Duodenal mucosa (tissue), 2 donors: ENCODE measurements around the gene RBBP4.

ENCODE experiments used
- H3K27ac ChIP-seq: one replicate; pipeline ENCODE4 v1.7.0; 2013; ENCODE audit warnings: low read depth, low read length
- H3K27me3 ChIP-seq, 2 donors: one replicate each; pipeline ENCODE4 v1.7.0; 2013; ENCODE audit warnings: low read length in 2 of 2, control low read depth in 1 of 2; ENCODE audit not compliant: insufficient read depth in 2 of 2, control insufficient read depth in 1 of 2
- H3K36me3 ChIP-seq, 2 donors: one replicate each; pipeline ENCODE4 v1.7.0; 2013; ENCODE audit warnings: low read length in 2 of 2, control low read depth in 1 of 2; ENCODE audit not compliant: insufficient read depth in 2 of 2, control insufficient read depth in 1 of 2
- H3K4me1 ChIP-seq, 2 donors: one replicate each; pipeline ENCODE4 v1.7.0; 2013; ENCODE audit warnings: low read length in 2 of 2, control low read depth in 1 of 2; ENCODE audit not compliant: insufficient read depth in 2 of 2, control insufficient read depth in 1 of 2
- H3K4me3 ChIP-seq, 2 donors: one replicate each; pipeline ENCODE4 v1.7.0; 2013; ENCODE audit warnings: low read length in 2 of 2, low read depth in 1 of 2
- H3K9ac ChIP-seq, 2 donors: one replicate each; pipeline ENCODE4 v1.7.0; 2013; ENCODE audit warnings: low read length in 2 of 2, low read depth in 1 of 2
- H3K9me3 ChIP-seq, 2 donors: one replicate each; pipeline ENCODE4 v1.7.0; 2013; ENCODE audit warnings: low read length in 2 of 2, control low read depth in 1 of 2; ENCODE audit not compliant: control insufficient read depth in 1 of 2

The RBBP4 gene

DNA sequence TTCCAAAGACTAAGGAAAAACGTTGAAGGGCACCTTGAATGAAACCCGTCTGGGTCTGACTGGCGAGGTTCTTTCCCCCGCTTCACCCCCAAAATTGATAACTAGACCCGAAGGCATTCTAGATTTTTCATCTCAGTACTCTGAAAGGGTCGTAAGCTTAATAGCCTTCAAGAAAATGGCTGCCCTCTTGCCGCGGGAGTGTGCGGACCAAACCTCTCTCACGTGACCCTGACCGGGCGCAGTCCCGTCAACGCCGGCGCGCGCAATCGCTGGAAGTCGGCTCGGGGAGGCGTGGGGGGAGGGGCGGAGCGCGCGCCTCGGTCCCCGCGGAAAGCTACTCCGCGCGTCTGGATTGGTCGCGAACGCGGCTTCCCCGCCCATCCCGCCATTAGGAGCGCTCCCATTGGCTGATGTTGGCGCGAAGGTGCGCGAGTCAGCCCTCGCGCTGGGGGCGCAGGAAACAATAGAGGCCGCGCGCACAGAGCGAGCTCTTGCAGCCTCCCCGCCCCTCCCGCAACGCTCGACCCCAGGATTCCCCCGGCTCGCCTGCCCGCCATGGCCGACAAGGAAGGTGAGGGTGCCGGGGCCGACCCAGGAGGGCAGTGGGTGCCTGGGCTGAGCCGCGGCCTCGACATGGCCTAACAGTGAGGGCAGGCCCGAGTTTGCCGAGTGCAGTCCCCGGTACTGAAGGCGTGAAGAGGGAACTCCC lies at the start of gene RBBP4:
Gene RBBP4 (plus strand): TSS at position 457 of the 709 bp plus-strand sequence. CDS start 99 bp downstream, at position 556.
- H3K4me1 ChIP-seq, result peaks cover 11 to 33% of the 10 kb centered on the region in 2 donors
- no peaks in the 10 kb centered on the region for H3K9me3 ChIP-seq
- peak within 1 kb of the TSS; percentile 98 for H3K27ac ChIP-seq
- H3K9ac ChIP-seq, result peak within 1 kb of the TSS; percentile 88 to 94
- no peaks in the 10 kb centered on the region for H3K27me3 ChIP-seq
- peaks cover 0 to 20% of the 10 kb centered on the region in 2 donors for H3K36me3 ChIP-seq
- H3K4me3 ChIP-seq, result peak within 1 kb of the TSS; percentile 91 to 93

DNA sequence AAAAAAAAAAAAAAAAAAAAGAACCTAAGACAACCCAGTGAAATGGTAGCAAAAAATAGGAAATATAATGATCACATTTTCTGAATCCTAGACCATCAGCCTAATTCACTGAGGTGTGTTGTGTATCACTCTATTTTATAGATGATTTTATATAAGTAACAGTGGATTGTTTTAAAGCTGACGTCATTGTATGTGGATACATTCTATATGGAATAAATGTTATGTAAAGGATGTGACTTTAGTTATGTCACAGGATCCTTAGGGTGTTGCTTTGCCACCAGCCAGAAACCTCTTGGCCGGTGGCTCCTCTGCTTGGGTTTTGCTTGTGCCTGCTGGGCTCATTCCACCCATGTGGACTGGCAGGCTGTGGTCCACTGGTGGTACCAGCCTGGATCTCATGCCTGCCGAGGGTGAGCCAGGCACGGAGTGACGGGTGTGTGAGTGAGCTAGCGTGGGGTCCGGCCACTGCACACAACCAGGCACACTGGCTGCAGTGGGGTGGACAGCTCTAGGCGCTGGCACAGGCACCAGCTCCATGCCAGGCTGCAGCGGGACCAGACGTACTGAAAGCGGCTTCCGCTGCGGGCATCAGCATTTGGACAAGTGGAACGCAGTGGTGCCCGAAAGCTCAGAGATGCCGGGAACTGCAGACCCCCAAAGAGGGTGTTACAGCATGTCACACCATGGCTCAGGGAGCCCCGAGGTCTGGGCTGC lies 45.1 kb upstream of the RBBP4 start:
- no peak overlapping the region for H3K4me3 ChIP-seq
- H3K27ac ChIP-seq, result no peak overlapping the region
- H3K36me3 ChIP-seq, result no peaks in the 10 kb centered on the region
- H3K27me3 ChIP-seq, result no peaks in the 10 kb centered on the region
- no peak overlapping the region for H3K9ac ChIP-seq
- H3K4me1 ChIP-seq, result no peaks in the 10 kb centered on the region
- no peaks in the 10 kb centered on the region for H3K9me3 ChIP-seq

DNA sequence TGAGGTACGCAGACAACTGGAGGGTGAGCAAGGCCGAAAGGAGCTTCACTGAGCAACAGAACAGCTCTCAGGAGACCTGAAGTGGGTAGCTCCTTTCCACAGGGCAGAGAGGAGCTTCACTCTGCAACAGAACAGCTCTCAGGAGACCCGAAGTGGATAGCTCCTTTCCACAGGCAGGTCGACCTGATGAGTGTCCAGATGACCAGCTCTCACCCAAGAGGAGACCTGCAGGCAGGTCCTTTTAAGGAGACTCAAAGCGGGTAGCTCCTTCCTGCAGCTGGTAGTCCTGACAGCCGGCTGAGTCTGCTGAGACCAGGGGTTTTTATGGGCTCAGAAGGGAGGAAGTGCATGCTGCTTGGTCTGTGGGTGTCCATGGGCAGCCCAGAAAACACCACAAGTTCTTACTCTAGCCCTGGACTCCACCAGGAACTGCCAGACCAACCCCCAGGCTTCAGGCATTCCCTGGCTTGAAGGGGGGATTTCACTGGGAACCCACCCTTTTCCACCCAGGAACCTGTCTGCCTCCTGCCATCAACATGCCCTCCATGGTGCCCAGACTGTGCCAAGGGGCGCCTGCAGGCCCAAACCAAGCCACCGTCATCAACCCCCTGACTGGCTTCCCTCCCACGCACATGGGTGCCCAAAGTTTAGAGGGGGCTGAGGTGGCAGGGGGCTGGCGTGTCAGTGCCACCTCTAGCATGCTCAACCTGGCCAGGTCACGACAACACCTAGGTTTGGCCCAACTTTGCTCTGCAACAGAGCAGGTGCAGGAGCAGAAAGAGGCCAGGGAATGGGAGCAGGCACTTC lies 44.2 kb upstream of the RBBP4 start:
- Histone ChIP-seq H3K9me3 (no peaks in the 10 kb centered on the region), H3K4me3 (no peak overlapping the region), H3K27me3 (no peaks in the 10 kb centered on the region), H3K9ac (no peak overlapping the region), H3K27ac (no peak overlapping the region), H3K36me3 (no peaks in the 10 kb centered on the region), H3K4me1 (peaks cover 0 to under 1% of the 10 kb centered on the region in 2 donors)

DNA sequence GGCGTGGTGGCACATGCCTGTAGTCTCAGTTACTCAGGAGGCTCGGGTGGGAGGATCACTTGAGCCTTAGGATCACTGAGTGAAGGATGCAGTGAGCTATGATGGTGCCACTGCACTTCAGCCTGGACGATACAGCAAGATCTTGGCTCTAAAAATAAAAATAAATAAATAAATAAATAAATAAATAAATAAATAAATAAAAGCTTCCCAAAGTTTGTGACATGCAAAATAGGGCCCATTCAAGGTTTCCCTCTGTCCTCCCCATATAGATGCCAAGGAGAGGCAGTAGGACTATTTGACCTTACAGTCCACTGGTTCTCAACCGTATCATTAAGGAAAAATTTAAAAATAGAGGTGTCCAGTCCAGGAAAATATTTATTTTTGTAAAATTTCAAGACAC lies 41.8 kb upstream of the RBBP4 start:
- no peaks in the 10 kb centered on the region for H3K36me3 ChIP-seq
- no peak overlapping the region for H3K9ac ChIP-seq
- H3K27ac ChIP-seq, result no peak overlapping the region
- H3K4me1 ChIP-seq, result peaks cover 0 to 6% of the 10 kb centered on the region in 2 donors
- H3K4me3 ChIP-seq, result no peak overlapping the region
- H3K9me3 ChIP-seq, result no peaks in the 10 kb centered on the region
- no peaks in the 10 kb centered on the region for H3K27me3 ChIP-seq

DNA sequence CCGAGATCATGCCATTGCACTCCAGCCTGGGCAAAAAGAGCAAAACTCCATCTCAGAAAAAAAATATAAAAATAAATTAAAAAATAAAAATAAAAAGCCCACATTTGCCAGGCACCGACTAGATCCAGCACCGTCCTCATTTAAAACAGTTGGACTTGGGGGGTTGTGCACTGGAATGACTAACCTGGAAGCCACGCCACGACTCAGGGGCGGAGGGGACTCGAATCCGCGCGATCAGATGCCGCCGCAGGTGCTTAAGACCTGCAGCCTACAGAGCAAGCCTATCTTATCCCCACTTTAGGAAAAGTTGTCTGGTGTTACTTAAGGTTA lies 39.2 kb upstream of the RBBP4 start:
- Histone ChIP-seq H3K4me1 (peaks cover 0 to 6% of the 10 kb centered on the region in 2 donors), H3K9me3 (no peaks in the 10 kb centered on the region), H3K4me3 (peak overlapping the region; percentile 72 to 76), H3K36me3 (no peaks in the 10 kb centered on the region), H3K27me3 (no peaks in the 10 kb centered on the region), H3K27ac (no peak overlapping the region), H3K9ac (peak overlapping the region; percentile 35 to 39)

DNA sequence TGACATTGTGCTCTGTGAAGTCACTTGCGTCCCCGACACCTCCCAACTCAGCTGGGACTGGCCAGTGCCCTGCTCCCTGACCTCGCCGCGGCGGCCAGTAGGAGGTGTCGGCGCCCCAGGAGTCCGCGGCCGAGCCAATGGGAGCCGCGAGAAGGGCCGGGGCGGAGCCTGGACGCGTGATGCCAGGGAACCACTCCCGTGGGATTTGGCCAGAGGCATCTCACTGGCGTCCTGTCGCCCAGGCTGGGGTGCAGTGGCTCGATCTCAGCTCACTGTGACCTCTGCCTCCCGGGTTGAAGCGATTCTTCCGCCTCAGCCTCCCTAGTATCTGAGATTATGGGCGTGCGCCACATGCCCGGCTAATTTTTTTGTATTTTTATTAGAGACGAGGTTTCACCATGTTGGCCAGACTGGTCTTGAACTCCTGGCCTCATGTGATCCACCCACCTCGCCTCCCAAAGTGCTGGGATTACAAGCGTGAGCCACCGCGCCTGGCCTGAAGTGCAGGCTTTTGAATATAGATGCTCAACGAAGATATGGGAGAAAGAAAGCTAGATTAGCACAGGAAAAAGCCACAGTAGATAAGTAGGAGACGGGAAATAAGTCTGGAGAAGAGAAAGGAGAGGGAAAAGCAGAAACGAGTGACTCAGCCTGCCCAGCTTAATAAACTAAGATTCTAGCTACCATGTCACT lies 38.7 kb upstream of the RBBP4 start:
- Histone ChIP-seq H3K9me3 (no peaks in the 10 kb centered on the region), H3K9ac (peak overlapping the region; percentile 35 to 39), H3K36me3 (no peaks in the 10 kb centered on the region), H3K4me1 (peaks cover 0 to 6% of the 10 kb centered on the region in 2 donors), H3K27ac (no peak overlapping the region), H3K27me3 (no peaks in the 10 kb centered on the region), H3K4me3 (peak overlapping the region; percentile 72 to 76)

DNA sequence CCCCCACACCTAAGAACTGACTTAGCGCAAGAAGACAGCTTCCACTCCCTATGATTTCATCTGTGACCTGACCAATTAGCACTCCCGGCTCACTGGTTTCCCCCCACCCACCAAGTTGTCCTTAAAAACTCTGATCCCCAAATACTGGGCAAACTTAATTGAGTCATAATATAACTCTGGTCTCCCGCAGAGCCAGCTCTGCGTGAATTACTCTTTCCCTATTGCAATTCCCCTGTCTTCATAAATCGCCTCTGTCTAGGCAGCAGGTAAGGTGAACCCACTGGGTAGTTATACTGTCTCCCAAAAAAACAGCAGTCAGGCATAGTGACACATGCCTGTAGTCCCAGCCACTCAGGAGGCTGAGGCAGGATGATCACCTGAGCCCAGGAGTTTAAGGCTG lies 37.5 kb upstream of the RBBP4 start:
- H3K9me3 ChIP-seq, result no peaks in the 10 kb centered on the region
- H3K4me1 ChIP-seq, result peaks cover 0 to 6% of the 10 kb centered on the region in 2 donors
- H3K9ac ChIP-seq, result no peak overlapping the region
- no peak overlapping the region for H3K4me3 ChIP-seq
- no peaks in the 10 kb centered on the region for H3K36me3 ChIP-seq
- H3K27ac ChIP-seq, result no peak overlapping the region
- no peaks in the 10 kb centered on the region for H3K27me3 ChIP-seq

DNA sequence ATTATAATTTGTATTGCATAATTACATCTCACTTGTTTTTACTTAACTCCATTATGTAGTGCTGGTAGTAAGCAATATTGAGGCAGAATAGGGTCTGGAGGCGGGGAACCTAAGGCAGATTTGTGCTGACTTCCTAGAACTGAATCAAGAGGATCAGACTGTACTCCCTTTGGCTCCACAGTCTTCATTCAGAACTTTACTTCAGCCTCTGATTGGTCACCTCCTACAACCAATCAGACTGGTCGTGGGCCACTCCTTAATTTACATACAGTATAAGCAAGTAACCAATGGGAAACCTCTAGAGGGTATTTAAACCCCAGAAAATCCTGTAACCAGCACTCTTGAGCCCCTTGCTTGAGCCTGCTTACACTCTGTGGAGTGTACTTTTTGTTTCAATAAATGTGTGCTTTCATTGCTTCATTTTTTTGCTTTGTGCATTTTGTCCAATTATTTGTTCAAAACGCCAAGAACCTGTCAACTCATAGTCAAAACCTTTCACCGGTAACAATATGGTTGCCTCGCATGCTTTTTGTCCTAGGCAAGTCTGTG lies 32.3 kb upstream of the RBBP4 start:
- no peak overlapping the region for H3K4me3 ChIP-seq

DNA sequence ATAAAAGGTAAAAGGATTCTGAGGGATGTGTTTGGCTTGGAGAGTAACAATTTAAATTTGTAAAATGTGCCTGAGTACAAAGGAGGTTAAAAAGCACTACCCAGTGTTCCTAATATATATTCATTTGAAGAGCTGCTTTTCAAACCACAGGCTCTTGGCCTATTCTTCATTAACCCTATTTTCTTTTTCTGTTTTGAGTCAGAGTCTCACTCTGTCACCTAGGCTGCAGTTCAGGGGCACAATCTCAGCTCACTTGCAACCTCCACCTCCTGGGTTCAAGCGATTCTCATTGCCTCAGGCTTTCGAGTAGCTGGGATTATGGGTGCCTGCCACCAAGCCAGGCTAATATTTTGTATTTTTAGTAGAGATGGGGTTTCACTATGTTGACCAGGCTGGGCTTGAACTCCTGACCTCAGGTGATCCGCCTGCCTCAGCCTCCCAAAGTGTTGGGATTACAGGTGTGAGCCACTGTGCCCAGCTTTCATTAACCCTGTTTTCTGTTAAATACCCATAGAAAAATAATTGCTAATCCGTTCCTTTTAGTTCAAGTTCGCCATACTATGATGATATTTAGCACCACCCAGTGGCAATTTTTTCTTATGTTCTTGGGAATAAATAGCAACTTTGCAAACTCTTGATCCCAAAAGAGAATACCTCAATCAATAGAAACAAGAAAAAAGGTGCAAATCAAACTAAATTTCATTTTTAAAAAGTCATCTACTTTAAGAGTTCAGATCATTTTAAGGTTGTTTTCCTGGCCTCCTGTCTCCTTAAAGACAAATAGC lies 31.1 kb upstream of the RBBP4 start:
- no peak overlapping the region for H3K4me3 ChIP-seq
- H3K4me1 ChIP-seq, result no peaks in the 10 kb centered on the region
- no peaks in the 10 kb centered on the region for H3K27me3 ChIP-seq
- H3K9ac ChIP-seq, result no peak overlapping the region
- peaks cover 2 to 4% of the 10 kb centered on the region in 2 donors for H3K36me3 ChIP-seq
- no peaks in the 10 kb centered on the region for H3K9me3 ChIP-seq
- H3K27ac ChIP-seq, result no peak overlapping the region

More for the DNA sequence above, 32.3 kb upstream of the RBBP4 start:
- no peak overlapping the region for H3K9ac ChIP-seq
- peaks cover 2 to 4% of the 10 kb centered on the region in 2 donors for H3K36me3 ChIP-seq
- H3K27ac ChIP-seq, result no peak overlapping the region
- no peaks in the 10 kb centered on the region for H3K9me3 ChIP-seq
- no peaks in the 10 kb centered on the region for H3K27me3 ChIP-seq
- no peaks in the 10 kb centered on the region for H3K4me1 ChIP-seq
